Heart left ventricle (tissue), 16 donors: ENCODE results near the gene RCVRN. TPM values are rescaled to one million over a fixed set of nuclear protein-coding genes. Genes with fewer than 3 reads are reported as not detected.

Source experiments
- ATAC-seq, 4 donors: fragments of 200-7000 bp; cut with Tn5 transposase; one replicate each; pipeline ENCODE4 v1.9.1; 2020 to 2022; ENCODE audit warnings: moderate library complexity in 4 of 4, mild to moderate bottlenecking in 3 of 4, moderate number of reproducible peaks in 1 of 4
- DNase-seq, 5 donors: peaks; one replicate each; pipeline ENCODE4 v3.0.0-alpha.2; 2020
- H3K27ac ChIP-seq, 12 donors: fragments of 200-600 bp; sonication (generic) in 4 of 12; one replicate each; pipeline versions ENCODE4 v1.5.0 to v1.8.0; 2016 to 2022; ENCODE audit warnings: mild to moderate bottlenecking in 2 of 12
- H3K27me3 ChIP-seq, 9 donors: fragments of 200-600 bp; sonication (generic) in 2 of 9; one replicate each; pipeline versions ENCODE4 v1.5.1 to v1.8.0; 2016 to 2022; ENCODE audit warnings: mild to moderate bottlenecking in 3 of 9
- H3K36me3 ChIP-seq, 9 donors: fragments of 200-600 bp; sonication (generic) in 2 of 9; one replicate each; pipeline versions ENCODE4 v1.5.0 to v1.8.0; 2018 to 2022; ENCODE audit warnings: mild to moderate bottlenecking in 2 of 9
- H3K4me1 ChIP-seq, 12 donors: fragments of 200-600 bp; sonication (generic) in 4 of 12; one replicate each; pipeline versions ENCODE4 v1.5.0 to v1.8.0; 2016 to 2022; ENCODE audit warnings: mild to moderate bottlenecking in 3 of 12
- H3K4me3 ChIP-seq, 12 donors: fragments of 200-600 bp; sonication (generic) in 4 of 12; one replicate each; pipeline versions ENCODE4 v1.5.0 to v1.8.0; 2017 to 2022; ENCODE audit warnings: mild to moderate bottlenecking in 9 of 12, moderate library complexity in 4 of 12
- H3K9me3 ChIP-seq, 12 donors: fragments of 200-600 bp; sonication (generic) in 4 of 12; one replicate each; pipeline versions ENCODE4 v1.5.0 to v1.8.0; 2016 to 2022; ENCODE audit warnings: mild to moderate bottlenecking in 1 of 12
- CTCF ChIP-seq, 12 donors: fragments of 200-600 bp; sonication (generic) in 4 of 12; IDR thresholded peaks; one replicate each; pipeline versions ENCODE4 v1.5.0 to v1.8.0; 2018 to 2022; ENCODE audit warnings: antibody characterized with exemption in 12 of 12, mild to moderate bottlenecking in 5 of 12
- POLR2A ChIP-seq, 2 donors: fragments of 450-650 bp; IDR thresholded peaks; one replicate each; pipeline ENCODE4 v1.6.1; 2017; ENCODE audit warnings: antibody characterized with exemption in 2 of 2, mild to moderate bottlenecking in 2 of 2, moderate library complexity in 2 of 2
- WGBS, 4 donors: extraction: QIAGEN DNeasy Blood & Tissue Kit in 2 of 4; methylation state at CpG; one replicate each; pipeline versions ENCODE4 v1.1.5 to v1.1.7; 2013 to 2018; 5-methylcytosine and 5-hydroxymethylcytosine counted together
- intact Hi-C, 10 donors: fragments of 100-400 bp; cut with DNase I; formaldehyde crosslinking; loops; one replicate each; pipeline versions ENCODE4 v1.11.1 to v1.14.2; 2022
- polyA plus RNA-seq, 2 donors: library from polyadenylated mRNA; stranded (reverse); fragments of 200-250 nt; gene quantifications; one replicate each; pipeline ENCODE4 v1.2.3, GENCODE V29; 2013
- total RNA-seq, 9 donors: library from RNA; depleted of rRNA in 2 of 9; stranded (reverse); fragments of >200 nt in 2 of 9; fragmentation: NEBNext Ultra II Directional in 3 of 9; extraction: Animal tissue kit (Norgen Biotek cat#: 25700) in 3 of 9; gene quantifications; one replicate each; pipeline versions ENCODE4 v1.1.0 to v1.2.4, GENCODE V29; 2016 to 2023
- donor health status: ischemic (EF 13 %, LVEDD 7.1; RV severe dilation, severe dysfunction).
- donor health status: healthy with polysubstance abuse.
- donor health status: DM: no; HTN: yes; CAD: no.
- donor health status: DM: no; HTN: no; CAD: no.
- donor health status: ischemic (EF 25% LVEDD 6.9; RV normal size, moderate dysfunction).
- donor health status: ischemic (EF 25% LVEDD 5.7; RV mildly dilated, moderate dysfunction).
- donor health status: healthy.
- donor health status: DM: yes; HTN: yes; CAD: no.
- donor health status: ischemic (EF 35%, LVEDD 5.7; RV mildly dilated, moderate dysfunction).
- donor health status: nonischemic (EF 11% LVEDD 7.7; RV severe dilation, severe dysfunction).
- donor health status: DM: yes; HTN: yes; CAD: no.
- donor health status: PGD.
- donor health status: ischemic (EF 29% LVEDD 5.4; RV normal size, mild dysfunction).
- donor health status: nonischemic (EF 23%, LVEDD 6.1; RV moderate dilation, normal function).

The RCVRN gene
- total and polyA plus RNA-seq, 11 donors = 0.09 to 1.2 (median 0.19) TPM; not detected in 2

GRCh38 chr17:9893411-9894012 is 11.6 kb downstream of the RCVRN start:
- Histone ChIP-seq H3K4me3 (no peak overlapping the region), H3K27me3 (peaks cover 0 to 21% (median 0%) of the 10 kb centered on the region in 9 donors), H3K36me3 (no peaks in the 10 kb centered on the region), H3K27ac (no peak overlapping the region), H3K4me1 (no peaks in the 10 kb centered on the region), H3K9me3 (peaks cover 0 to 10% (median 0%) of the 10 kb centered on the region in 12 donors)
- 68 to 78% (median 72%) methylated on average over 3 of the region's 3 CpGs for WGBS, 4 donors
- TF ChIP-seq POLR2A (IDR thresholded peaks at IDR 0.05) (no peak), CTCF (IDR thresholded peaks at IDR 0.05) (no peak)
- no peak for DNase-seq
- no peak for ATAC-seq
- intact Hi-C loops = loop anchor here in 3 of 10 donors (5.0 to 10.0 kb wide), 3 partner anchors 91 to 169 kb away; no protein-coding TSS in a partner anchor

- DNase-seq = peak in 1 of 5 donors; percentile 38
- no peak overlapping the region for H3K4me3 ChIP-seq
- 13 to 37% (median 31%) methylated on average over 2 of the region's 2 CpGs for WGBS, 4 donors
- intact Hi-C loops = loop anchor here in 3 of 10 donors (5.0 to 10.0 kb wide), 3 partner anchors 88 to 165 kb away; no protein-coding TSS in a partner anchor
- no peaks in the 10 kb centered on the region for H3K36me3 ChIP-seq
- peaks cover 0 to 15% (median 0%) of the 10 kb centered on the region in 9 donors for H3K27me3 ChIP-seq
- no peaks in the 10 kb centered on the region for H3K4me1 ChIP-seq
- TF ChIP-seq POLR2A (IDR thresholded peaks at IDR 0.05) = no peak
- TF ChIP-seq CTCF (IDR thresholded peaks at IDR 0.05) = peak; percentile 31 to 67 (median 49)
- H3K27ac ChIP-seq = no peak overlapping the region
- peak in 3 of 4 donors; percentile 39 to 52 (median 50) for ATAC-seq
- H3K9me3 ChIP-seq = peaks cover 0 to 10% (median 0%) of the 10 kb centered on the region in 12 donors
Measured at GRCh38 chr17:9890124-9890523, 14.9 kb downstream of the RCVRN start.

GRCh38 chr17:9887508-9887907 is 17.6 kb downstream of the RCVRN start:
- Histone ChIP-seq H3K36me3 (no peaks in the 10 kb centered on the region), H3K4me1 (no peaks in the 10 kb centered on the region), H3K4me3 (no peak overlapping the region), H3K9me3 (peaks cover 0 to 23% (median 16%) of the 10 kb centered on the region in 12 donors), H3K27ac (no peak overlapping the region), H3K27me3 (peaks cover 0 to 14% (median 0%) of the 10 kb centered on the region in 9 donors)
- DNase-seq = peak in 1 of 5 donors; percentile 44
- intact Hi-C loops = loop anchor here in 4 of 10 donors (5.0 to 10.0 kb wide), 4 partner anchors 83 to 163 kb away; no protein-coding TSS in a partner anchor
- ATAC-seq = no peak
- WGBS, 4 donors = 81 to 92% (median 88%) methylated on average over 8 of the region's 8 CpGs
- TF ChIP-seq CTCF (IDR thresholded peaks at IDR 0.05) (no peak), POLR2A (IDR thresholded peaks at IDR 0.05) (no peak)

- peaks cover 0 to 14% (median 0%) of the 10 kb centered on the region in 9 donors for H3K27me3 ChIP-seq
- no peak for DNase-seq
- no peaks in the 10 kb centered on the region for H3K36me3 ChIP-seq
- peaks cover 0 to 29% (median 19%) of the 10 kb centered on the region in 12 donors for H3K9me3 ChIP-seq
- no peak overlapping the region for H3K27ac ChIP-seq
- intact Hi-C loops = loop anchor here in 4 of 10 donors (5.0 to 10.0 kb wide), 4 partner anchors 82 to 162 kb away; no protein-coding TSS in a partner anchor
- no peak for TF ChIP-seq CTCF (IDR thresholded peaks at IDR 0.05)
- no peak for TF ChIP-seq POLR2A (IDR thresholded peaks at IDR 0.05)
- no peak for ATAC-seq
- H3K4me3 ChIP-seq = no peak overlapping the region
- 71 to 84% (median 77%) methylated on average over 5 of the region's 5 CpGs for WGBS, 4 donors
- no peaks in the 10 kb centered on the region for H3K4me1 ChIP-seq
Measured at GRCh38 chr17:9886141-9886930, 18.7 kb downstream of the RCVRN start.
